Loucy (cell line): ENCODE results near the gene ECE2.

Experiments
- H2AFZ ChIP-seq: fragments of 200-600 bp; sonication (generic); 2 replicates; pipeline ENCODE4 v1.6.0; 2016; ENCODE audit warnings: antibody characterized with exemption, mild to moderate bottlenecking, low read length, moderate library complexity
- H3F3A ChIP-seq: fragments of 200-600 bp; 2 replicates; pipeline ENCODE4 v1.6.0; 2016; ENCODE audit warnings: antibody characterized with exemption, low read depth, mild to moderate bottlenecking
- H3K27me3 ChIP-seq: fragments of 200-600 bp; sonication (generic); 2 replicates; pipeline ENCODE4 v1.6.1; 2014; ENCODE audit warnings: low read length, mild to moderate bottlenecking; ENCODE audit not compliant: insufficient read depth, poor library complexity, severe bottlenecking
- H3K36me3 ChIP-seq: fragments of 200-600 bp; sonication (generic); 2 replicates; pipeline ENCODE4 v1.6.1; 2016; ENCODE audit warnings: low read length; ENCODE audit not compliant: insufficient read depth
- H3K4me1 ChIP-seq: fragments of 200-600 bp; sonication (generic); 2 replicates; pipeline ENCODE4 v1.5.1; 2014; ENCODE audit warnings: low read length, mild to moderate bottlenecking; ENCODE audit not compliant: insufficient read depth, poor library complexity, severe bottlenecking
- H3K4me2 ChIP-seq: fragments of 200-600 bp; sonication (generic); 2 replicates; pipeline ENCODE4 v1.6.0; 2014; ENCODE audit warnings: antibody characterized with exemption, low read length, low read depth, mild to moderate bottlenecking; ENCODE audit not compliant: poor library complexity, severe bottlenecking
- H3K4me3 ChIP-seq: fragments of 200-600 bp; sonication (generic); 2 replicates; pipeline ENCODE4 v1.5.1; 2014; ENCODE audit warnings: low read length, mild to moderate bottlenecking, mixed read lengths; ENCODE audit not compliant: poor library complexity, severe bottlenecking
- H3K79me2 ChIP-seq: fragments of 200-600 bp; sonication (generic); 2 replicates; pipeline ENCODE4 v1.6.1; 2014; ENCODE audit warnings: low read length; ENCODE audit not compliant: insufficient read depth
- H3K9ac ChIP-seq: fragments of 200-600 bp; sonication (generic); 2 replicates; pipeline ENCODE4 v1.6.0; 2014; ENCODE audit warnings: mild to moderate bottlenecking, low read depth, low read length, moderate library complexity; ENCODE audit not compliant: poor library complexity, severe bottlenecking
- H3K9me2 ChIP-seq: fragments of 200-600 bp; sonication (generic); replicated peaks from 2 replicates; pipeline ENCODE4 v1.6.1; 2016; ENCODE audit warnings: low read depth, low read length, mixed read lengths
- H3K9me3 ChIP-seq: fragments of 200-600 bp; sonication (generic); 2 replicates; pipeline ENCODE4 v1.6.1; 2014; ENCODE audit warnings: mild to moderate bottlenecking, antibody characterized with exemption, low read length, low read depth; ENCODE audit not compliant: insufficient read depth
- H4K20me1 ChIP-seq: fragments of 200-600 bp; sonication (generic); 2 replicates; pipeline ENCODE4 v1.6.0; 2014; ENCODE audit warnings: antibody characterized with exemption, low read length, mild to moderate bottlenecking; ENCODE audit not compliant: insufficient read depth, poor library complexity, severe bottlenecking
- EZH2phosphoT487 ChIP-seq: fragments of 200-600 bp; IDR thresholded peaks from 2 replicates; pipeline ENCODE4 v1.6.1; 2018; ENCODE audit warnings: antibody characterized with exemption, mild to moderate bottlenecking, moderate library complexity, borderline replicate concordance
- TF ChIP-seq, protein P1 (sequence below): fragments of 200-600 bp; sonication (generic); conservative IDR thresholded peaks from 2 replicates; pipeline ENCODE4 v1.5.1; 2014; ENCODE audit warnings: mild to moderate bottlenecking, antibody characterized with exemption, low read length

Gene ECE2

GRCh38 chr3:184291738-184292445 lies 16.1 kb downstream of the ECE2 start:
- no peaks in the 10 kb centered on the region for H4K20me1 ChIP-seq
- H3K36me3 ChIP-seq, result no peaks in the 10 kb centered on the region
- H2AFZ ChIP-seq, result no peak overlapping the region
- no peak overlapping the region for H3K4me3 ChIP-seq
- no peaks in the 10 kb centered on the region for H3F3A ChIP-seq
- H3K9me2 ChIP-seq, result no peaks in the 10 kb centered on the region
- no peak overlapping the region for H3K4me2 ChIP-seq
- no peaks in the 10 kb centered on the region for H3K27me3 ChIP-seq
- no peak overlapping the region for H3K9ac ChIP-seq
- no peaks in the 10 kb centered on the region for H3K79me2 ChIP-seq
- H3K9me3 ChIP-seq, result no peaks in the 10 kb centered on the region
- TF ChIP-seq, protein P1, sequence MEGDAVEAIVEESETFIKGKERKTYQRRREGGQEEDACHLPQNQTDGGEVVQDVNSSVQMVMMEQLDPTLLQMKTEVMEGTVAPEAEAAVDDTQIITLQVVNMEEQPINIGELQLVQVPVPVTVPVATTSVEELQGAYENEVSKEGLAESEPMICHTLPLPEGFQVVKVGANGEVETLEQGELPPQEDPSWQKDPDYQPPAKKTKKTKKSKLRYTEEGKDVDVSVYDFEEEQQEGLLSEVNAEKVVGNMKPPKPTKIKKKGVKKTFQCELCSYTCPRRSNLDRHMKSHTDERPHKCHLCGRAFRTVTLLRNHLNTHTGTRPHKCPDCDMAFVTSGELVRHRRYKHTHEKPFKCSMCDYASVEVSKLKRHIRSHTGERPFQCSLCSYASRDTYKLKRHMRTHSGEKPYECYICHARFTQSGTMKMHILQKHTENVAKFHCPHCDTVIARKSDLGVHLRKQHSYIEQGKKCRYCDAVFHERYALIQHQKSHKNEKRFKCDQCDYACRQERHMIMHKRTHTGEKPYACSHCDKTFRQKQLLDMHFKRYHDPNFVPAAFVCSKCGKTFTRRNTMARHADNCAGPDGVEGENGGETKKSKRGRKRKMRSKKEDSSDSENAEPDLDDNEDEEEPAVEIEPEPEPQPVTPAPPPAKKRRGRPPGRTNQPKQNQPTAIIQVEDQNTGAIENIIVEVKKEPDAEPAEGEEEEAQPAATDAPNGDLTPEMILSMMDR, result no peak
- TF ChIP-seq EZH2phosphoT487, result no peak
- no peaks in the 10 kb centered on the region for H3K4me1 ChIP-seq

- Histone ChIP-seq H3K27me3 (no peaks in the 10 kb centered on the region), H3F3A (no peaks in the 10 kb centered on the region), H3K9me2 (no peaks in the 10 kb centered on the region), H3K4me3 (no peak overlapping the region), H3K9me3 (no peaks in the 10 kb centered on the region), H3K79me2 (peaks cover 17% of the 10 kb centered on the region), H2AFZ (no peak overlapping the region), H4K20me1 (peaks cover 16% of the 10 kb centered on the region), H3K36me3 (no peaks in the 10 kb centered on the region), H3K4me2 (no peak overlapping the region), H3K9ac (no peak overlapping the region), H3K4me1 (peaks cover 15% of the 10 kb centered on the region)
- TF ChIP-seq, protein P1, result no peak
- no peak for TF ChIP-seq EZH2phosphoT487
Observed at GRCh38 chr3:184295771-184296170, 19.9 kb downstream of the ECE2 start.

DNA sequence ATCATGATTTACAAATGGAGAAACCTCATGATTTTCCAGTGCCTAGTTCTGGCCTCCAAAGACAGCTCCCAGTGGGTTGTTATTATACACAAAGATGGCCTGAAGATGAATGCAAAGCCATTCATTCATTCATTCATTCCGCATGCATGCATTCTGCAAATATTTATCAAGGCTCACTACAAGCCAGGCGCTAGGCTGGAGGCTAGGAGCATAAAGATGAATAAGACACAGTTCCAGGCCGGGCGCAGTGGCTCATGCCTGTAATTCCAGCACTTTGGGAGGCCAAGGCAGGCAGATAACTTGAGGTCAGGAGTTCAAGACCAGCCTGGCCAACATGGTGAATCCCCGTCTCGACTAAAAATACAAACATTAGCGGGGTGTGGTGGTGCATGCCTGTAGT lies 20.8 kb downstream of the ECE2 start:
- H3K36me3 ChIP-seq, result peaks cover 5% of the 10 kb centered on the region; the same call in 1 of the 2 replicates
- H3K4me2 ChIP-seq, result no peak overlapping the region
- no peak overlapping the region for H3K4me3 ChIP-seq
- no peaks in the 10 kb centered on the region for H3K9me3 ChIP-seq
- H3F3A ChIP-seq, result no peaks in the 10 kb centered on the region
- peaks cover 20% of the 10 kb centered on the region for H3K4me1 ChIP-seq
- no peak overlapping the region for H3K9ac ChIP-seq
- TF ChIP-seq, protein P1, result no peak
- TF ChIP-seq EZH2phosphoT487, result no peak
- H3K9me2 ChIP-seq, result no peaks in the 10 kb centered on the region
- no peaks in the 10 kb centered on the region for H3K27me3 ChIP-seq
- no peak overlapping the region for H2AFZ ChIP-seq
- peaks cover 18% of the 10 kb centered on the region for H4K20me1 ChIP-seq
- peaks cover 25% of the 10 kb centered on the region for H3K79me2 ChIP-seq
